GM12878 (cell line): Measurements from ENCODE around the gene KLF11. TPM values are rescaled to one million over a fixed set of nuclear protein-coding genes. Genes with fewer than 3 reads are reported as not detected.

ENCODE experiments used
- FOS ChIP-seq: IDR thresholded peaks from 3 replicates; pipeline ENCODE4 v1.6.1; 2011; ENCODE audit warnings: borderline replicate concordance; ENCODE audit not compliant: insufficient read length; ENCODE audit errors: extremely low read depth
- NKRF ChIP-seq: fragments of 450-650 bp; conservative IDR thresholded peaks from 2 replicates; pipeline ENCODE4 v1.6.1; 2017; ENCODE audit warnings: mild to moderate bottlenecking, moderate library complexity
- PAX5 ChIP-seq: IDR thresholded peaks from 2 replicates; pipeline ENCODE4 v1.6.1; 2011; ENCODE audit warnings: low read depth, low read length, borderline replicate concordance
- YBX1 ChIP-seq: fragments of 450-650 bp; IDR thresholded peaks from 2 replicates; pipeline ENCODE4 v1.6.1; 2016; ENCODE audit warnings: antibody characterized with exemption
- ZNF217 ChIP-seq: fragments of 450-650 bp; IDR thresholded peaks from 2 replicates; pipeline ENCODE4 v1.6.1; 2017; ENCODE audit warnings: antibody characterized with exemption, mild to moderate bottlenecking
- ZNF622 ChIP-seq: fragments of 450-650 bp; IDR thresholded peaks from 2 replicates; pipeline ENCODE4 v1.6.1; 2017; ENCODE audit warnings: mild to moderate bottlenecking, inconsistent platforms
- polyA plus RNA-seq, 11 experiments: library from polyadenylated mRNA; depleted of rRNA in 4 of 11; unstranded in 6 of 11; stranded (reverse) in 5 of 11; fragments of >200 nt; fragmentation: Nextera tagmentation in 4 of 11; fragmentation: Illumina TruSeq in 1 of 11; extraction: Ambion mirVana in 4 of 11; extraction: Trizol in 1 of 11; gene quantifications; 1 replicate in 1 of 11; 2 replicates in 10 of 11; pipeline versions ENCODE4 v1.2.1 to v1.2.3, GENCODE V29; 2011 to 2016; ENCODE audit warnings: inconsistent platforms in 2 of 11, missing spikeins in 2 of 11, low read depth in 1 of 11
- total RNA-seq, 4 experiments: library from RNA; depleted of rRNA in 3 of 4; stranded (reverse); fragments of >200 nt in 3 of 4; fragmentation: Illumina TruSeq in 1 of 4; extraction: Trizol in 1 of 4; gene quantifications; 2 replicates each; pipeline versions ENCODE4 v1.2.1 to v1.2.3, GENCODE V29; 2013 to 2021
- TF ChIP-seq, protein P1 (sequence below): IDR thresholded peaks from 2 replicates; pipeline ENCODE4 v1.6.1; 2012; ENCODE audit warnings: improper control_type of control experiment, low read depth, low read length; ENCODE audit not compliant: insufficient replicate concordance
- TF ChIP-seq, protein P2 (sequence below): fragments of 450-650 bp; IDR thresholded peaks from 2 replicates; pipeline ENCODE4 v1.6.1; 2017; ENCODE audit warnings: low read depth, mild to moderate bottlenecking, moderate library complexity

KLF11 gene
- total and polyA plus RNA-seq, 10 of the 15 experiments (the other 5 are each of a cell fraction or from before 2014, with no cell fraction given), result 0.03 to 0.54 (median 0.14) TPM; not detected in 1

- TF ChIP-seq, protein P1, sequence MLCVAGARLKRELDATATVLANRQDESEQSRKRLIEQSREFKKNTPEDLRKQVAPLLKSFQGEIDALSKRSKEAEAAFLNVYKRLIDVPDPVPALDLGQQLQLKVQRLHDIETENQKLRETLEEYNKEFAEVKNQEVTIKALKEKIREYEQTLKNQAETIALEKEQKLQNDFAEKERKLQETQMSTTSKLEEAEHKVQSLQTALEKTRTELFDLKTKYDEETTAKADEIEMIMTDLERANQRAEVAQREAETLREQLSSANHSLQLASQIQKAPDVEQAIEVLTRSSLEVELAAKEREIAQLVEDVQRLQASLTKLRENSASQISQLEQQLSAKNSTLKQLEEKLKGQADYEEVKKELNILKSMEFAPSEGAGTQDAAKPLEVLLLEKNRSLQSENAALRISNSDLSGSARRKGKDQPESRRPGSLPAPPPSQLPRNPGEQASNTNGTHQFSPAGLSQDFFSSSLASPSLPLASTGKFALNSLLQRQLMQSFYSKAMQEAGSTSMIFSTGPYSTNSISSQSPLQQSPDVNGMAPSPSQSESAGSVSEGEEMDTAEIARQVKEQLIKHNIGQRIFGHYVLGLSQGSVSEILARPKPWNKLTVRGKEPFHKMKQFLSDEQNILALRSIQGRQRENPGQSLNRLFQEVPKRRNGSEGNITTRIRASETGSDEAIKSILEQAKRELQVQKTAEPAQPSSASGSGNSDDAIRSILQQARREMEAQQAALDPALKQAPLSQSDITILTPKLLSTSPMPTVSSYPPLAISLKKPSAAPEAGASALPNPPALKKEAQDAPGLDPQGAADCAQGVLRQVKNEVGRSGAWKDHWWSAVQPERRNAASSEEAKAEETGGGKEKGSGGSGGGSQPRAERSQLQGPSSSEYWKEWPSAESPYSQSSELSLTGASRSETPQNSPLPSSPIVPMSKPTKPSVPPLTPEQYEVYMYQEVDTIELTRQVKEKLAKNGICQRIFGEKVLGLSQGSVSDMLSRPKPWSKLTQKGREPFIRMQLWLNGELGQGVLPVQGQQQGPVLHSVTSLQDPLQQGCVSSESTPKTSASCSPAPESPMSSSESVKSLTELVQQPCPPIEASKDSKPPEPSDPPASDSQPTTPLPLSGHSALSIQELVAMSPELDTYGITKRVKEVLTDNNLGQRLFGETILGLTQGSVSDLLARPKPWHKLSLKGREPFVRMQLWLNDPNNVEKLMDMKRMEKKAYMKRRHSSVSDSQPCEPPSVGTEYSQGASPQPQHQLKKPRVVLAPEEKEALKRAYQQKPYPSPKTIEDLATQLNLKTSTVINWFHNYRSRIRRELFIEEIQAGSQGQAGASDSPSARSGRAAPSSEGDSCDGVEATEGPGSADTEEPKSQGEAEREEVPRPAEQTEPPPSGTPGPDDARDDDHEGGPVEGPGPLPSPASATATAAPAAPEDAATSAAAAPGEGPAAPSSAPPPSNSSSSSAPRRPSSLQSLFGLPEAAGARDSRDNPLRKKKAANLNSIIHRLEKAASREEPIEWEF, result no peak
- TF ChIP-seq YBX1, result no peak
- TF ChIP-seq NKRF, result no peak
- TF ChIP-seq PAX5, result no peak
- no peak for TF ChIP-seq ZNF622
- TF ChIP-seq, protein P2, sequence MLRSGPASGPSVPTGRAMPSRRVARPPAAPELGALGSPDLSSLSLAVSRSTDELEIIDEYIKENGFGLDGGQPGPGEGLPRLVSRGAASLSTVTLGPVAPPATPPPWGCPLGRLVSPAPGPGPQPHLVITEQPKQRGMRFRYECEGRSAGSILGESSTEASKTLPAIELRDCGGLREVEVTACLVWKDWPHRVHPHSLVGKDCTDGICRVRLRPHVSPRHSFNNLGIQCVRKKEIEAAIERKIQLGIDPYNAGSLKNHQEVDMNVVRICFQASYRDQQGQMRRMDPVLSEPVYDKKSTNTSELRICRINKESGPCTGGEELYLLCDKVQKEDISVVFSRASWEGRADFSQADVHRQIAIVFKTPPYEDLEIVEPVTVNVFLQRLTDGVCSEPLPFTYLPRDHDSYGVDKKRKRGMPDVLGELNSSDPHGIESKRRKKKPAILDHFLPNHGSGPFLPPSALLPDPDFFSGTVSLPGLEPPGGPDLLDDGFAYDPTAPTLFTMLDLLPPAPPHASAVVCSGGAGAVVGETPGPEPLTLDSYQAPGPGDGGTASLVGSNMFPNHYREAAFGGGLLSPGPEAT, result no peak
- no peak for TF ChIP-seq ZNF217
- no peak for TF ChIP-seq FOS
These were observed 27.8 kb downstream of the KLF11 start (continued) for GRCh38 chr2:10071176-10071575.
